Panc1 (cell line): ENCODE data around the gene SLC19A1.

ENCODE experiments used
- POLR2AphosphoS5 ChIP-seq: IDR thresholded peaks from 2 replicates; pipeline ENCODE4 v1.6.1; 2012; ENCODE audit warnings: mild to moderate bottlenecking, low read depth, low read length, moderate library complexity
- TF ChIP-seq, protein P1 (sequence below): fragments of 450-650 bp; IDR thresholded peaks from 2 replicates; pipeline ENCODE4 v1.5.1; 2017; ENCODE audit warnings: mild to moderate bottlenecking

DNA sequence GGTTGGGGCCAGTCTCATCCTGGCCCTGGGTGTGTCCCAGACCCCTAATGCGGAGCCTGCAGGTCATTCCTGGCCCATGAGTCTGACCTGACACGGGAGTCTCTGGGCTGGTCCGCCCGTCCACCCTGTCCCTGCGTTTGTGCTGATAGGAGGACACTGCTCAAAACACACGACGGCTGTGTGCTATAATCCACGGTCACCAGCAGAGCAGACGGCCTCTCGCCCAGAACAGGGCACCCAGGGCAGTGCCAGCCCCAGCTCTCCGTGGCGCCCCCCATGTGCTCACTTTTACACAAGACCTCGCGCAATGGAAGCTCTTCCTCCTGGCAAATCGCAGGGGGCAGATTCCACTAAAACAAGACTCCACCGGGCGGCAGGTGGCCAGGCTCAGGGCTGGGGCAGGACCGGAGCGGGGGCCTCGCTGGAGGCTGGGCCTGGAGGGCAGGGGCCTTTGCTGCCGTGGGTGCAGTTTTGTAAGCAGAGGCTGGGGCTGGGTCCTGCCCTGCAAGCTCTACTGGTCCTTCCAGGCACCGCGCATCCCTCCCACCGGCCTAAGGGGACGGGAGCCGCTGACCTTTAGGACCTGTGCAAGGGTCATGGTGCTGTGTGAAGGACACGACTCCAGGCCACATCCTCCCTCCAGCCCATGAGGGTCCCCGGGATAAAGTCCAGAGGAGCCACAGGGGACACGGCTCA lies 10.6 kb upstream of the SLC19A1 start:
- TF ChIP-seq, protein P1, sequence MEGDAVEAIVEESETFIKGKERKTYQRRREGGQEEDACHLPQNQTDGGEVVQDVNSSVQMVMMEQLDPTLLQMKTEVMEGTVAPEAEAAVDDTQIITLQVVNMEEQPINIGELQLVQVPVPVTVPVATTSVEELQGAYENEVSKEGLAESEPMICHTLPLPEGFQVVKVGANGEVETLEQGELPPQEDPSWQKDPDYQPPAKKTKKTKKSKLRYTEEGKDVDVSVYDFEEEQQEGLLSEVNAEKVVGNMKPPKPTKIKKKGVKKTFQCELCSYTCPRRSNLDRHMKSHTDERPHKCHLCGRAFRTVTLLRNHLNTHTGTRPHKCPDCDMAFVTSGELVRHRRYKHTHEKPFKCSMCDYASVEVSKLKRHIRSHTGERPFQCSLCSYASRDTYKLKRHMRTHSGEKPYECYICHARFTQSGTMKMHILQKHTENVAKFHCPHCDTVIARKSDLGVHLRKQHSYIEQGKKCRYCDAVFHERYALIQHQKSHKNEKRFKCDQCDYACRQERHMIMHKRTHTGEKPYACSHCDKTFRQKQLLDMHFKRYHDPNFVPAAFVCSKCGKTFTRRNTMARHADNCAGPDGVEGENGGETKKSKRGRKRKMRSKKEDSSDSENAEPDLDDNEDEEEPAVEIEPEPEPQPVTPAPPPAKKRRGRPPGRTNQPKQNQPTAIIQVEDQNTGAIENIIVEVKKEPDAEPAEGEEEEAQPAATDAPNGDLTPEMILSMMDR: no peak
- no peak for TF ChIP-seq POLR2AphosphoS5
